HG03064 (cell line): ENCODE measurements around the gene TAS2R41.
"Not testable (repeated sequence)": the region's sequence is repeated elsewhere in the genome, so short reads cannot be mapped to it uniquely, and the experiment has no call there.

Experiments
- ATAC-seq: cut with Tn5 transposase; IDR thresholded peaks from one replicate; pipeline ENCODE4 v1.9.1; 2021; ENCODE audit warnings: low read depth; ENCODE audit not compliant: unreplicated experiment

Gene TAS2R41

DNA sequence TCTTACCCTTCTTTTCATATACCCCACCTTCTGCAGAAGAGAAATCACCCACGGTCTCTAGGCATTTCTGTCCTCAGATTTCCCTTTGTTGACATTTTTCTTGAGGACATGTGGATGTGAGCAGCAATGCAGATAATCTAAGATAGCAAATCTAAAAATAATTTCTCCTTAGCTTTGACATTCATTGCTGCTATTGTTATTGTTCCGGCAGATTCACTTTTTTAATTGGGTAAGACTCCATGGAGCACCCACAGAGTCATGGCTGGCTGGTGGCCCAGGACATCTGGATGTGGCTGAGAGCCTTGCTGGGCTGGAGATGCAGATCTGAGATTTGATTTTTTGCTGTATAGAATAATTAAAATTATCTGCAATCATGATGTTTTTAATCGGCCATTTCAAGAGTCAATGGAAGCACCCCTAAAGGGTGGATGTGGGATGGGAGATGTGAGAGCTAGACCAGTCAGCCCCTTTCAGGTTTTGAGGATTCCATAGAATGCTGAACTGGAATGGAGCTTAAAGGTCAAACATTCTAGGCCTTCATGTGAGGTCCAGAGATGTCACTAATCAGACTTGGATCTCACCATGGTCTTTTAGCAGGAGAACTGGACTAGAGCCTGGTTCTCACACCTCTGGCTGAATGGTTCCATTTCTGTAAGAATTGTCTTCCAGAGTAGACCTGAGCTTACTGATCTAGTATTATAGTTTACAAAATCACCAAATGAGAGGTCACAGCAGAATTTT, 37.5 kb downstream of the TAS2R41 start:
- no peak for ATAC-seq

DNA sequence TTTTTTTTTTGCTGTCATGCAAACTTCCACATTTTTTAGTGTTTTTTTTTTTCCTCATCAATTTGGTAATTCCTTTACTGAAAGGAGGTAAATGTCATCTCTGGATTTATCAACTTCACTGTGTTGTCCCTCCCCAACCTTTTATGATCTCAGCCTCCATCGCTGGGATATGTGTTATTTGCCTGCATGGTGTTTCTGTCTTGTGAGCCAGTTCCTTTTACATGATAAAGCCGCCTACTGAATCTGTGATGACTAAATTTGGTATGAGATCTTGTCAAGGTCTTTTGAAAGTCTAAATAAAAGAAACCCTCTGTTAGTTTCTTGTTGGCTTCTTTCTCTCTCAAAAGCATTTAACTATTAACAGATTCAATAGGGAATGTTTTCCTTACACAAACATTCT, 39.3 kb downstream of the TAS2R41 start:
- ATAC-seq, result no peak

DNA sequence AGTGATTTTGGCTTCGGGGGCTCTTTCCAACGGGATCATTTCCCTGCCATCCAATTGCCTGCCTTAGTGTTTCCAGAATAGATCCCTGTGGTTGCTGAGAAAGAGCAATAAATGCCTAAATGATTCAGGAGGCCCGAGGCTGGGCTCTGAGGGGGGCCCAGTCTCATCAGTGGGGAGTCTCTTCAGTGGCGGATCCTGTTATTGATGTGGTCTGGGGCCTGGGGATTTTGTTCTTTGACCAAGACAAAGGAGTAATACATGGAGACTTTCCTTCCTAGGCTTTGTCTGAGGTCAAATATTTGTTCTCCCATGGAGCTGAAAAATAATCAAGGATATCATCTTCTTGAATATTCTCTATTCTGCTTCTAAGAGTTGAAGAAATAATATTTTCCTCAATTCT, 40.8 kb downstream of the TAS2R41 start:
- no peak for ATAC-seq

DNA sequence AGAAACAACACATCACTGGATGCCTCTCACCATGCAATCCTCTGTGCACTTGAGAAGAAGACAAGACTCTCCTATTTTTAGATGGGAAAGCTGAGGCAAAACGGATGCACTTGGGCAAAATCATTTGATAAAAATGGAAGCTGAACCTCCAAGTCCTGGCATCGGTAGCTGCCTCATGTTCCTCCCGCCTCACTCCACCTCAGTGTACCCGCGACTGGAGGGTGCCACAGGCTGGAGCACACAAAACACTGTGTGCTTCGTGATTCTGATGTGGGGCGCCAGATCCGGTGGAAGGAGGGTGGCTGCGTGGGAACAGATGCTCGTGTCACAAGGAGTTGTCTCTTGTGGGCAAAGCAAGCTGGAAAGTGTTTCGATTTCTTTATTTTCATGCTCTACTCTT, 41.3 kb downstream of the TAS2R41 start:
- ATAC-seq, result no peak

DNA sequence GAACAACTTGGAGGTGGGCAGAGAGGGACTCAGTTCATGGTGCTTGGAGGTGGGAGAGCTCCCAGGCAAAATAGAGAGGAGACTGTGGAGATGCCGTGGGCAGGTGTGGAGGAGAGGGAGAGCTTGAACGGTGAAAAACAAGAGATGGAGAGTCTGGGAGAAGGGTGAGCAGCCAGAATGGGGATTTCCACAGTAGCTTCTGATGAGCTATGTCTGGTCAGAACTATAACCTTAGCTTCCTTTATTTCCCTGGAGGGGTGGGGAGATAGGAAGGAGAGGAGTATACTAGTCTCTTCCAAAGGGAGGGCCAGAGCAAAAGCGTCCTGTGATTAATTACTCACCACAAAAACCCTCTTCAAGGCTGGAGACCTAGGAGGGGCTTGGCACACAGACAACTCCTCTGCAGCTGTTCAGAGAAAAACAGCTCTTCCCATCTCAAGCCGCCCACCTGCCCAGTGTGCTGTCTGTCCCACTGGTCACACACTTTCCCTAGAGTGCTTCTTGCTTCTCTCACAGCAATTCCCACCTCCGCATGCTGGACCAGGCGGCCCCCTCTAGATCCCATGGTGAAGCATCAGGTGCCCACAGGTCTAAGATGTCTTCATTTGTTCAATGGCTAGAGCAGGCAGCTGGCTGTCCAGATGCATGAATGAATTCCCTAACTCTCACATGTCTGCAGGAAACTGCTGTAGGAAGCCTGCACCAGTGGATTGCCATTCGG, 41.9 kb downstream of the TAS2R41 start:
- ATAC-seq, result no peak

DNA sequence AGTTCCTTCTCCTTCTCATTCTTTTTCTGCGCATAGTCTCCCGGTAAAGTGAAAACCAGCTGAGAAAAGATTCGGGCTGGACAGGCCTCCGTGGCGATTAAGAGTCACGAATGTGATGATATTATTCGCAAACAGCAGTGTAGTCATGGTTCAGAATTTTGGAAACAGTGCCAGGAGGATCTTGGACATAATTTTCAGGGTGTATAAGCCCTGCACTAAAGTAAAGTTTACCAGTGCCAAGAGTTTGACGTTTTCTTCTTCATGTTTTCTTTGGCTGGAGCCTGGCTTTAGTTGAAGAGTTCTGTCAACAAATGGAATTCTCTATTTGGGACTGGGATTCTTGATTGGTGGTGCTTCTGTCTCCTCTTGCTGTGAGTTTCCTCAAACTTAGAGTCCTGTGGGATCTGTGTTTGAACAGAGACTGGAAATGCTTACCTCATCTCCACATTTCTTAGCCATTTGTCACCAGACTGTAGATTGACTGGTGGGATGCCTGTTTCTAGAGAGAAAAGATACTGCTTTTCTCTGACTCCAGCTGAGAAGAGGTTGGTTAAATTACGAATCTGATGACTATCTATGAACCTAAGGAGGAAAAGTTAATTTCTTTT, 44.7 kb downstream of the TAS2R41 start:
- ATAC-seq, result not testable (repeated sequence)
